ENCODE measurements around the gene CLNK.

CLNK gene

DNA sequence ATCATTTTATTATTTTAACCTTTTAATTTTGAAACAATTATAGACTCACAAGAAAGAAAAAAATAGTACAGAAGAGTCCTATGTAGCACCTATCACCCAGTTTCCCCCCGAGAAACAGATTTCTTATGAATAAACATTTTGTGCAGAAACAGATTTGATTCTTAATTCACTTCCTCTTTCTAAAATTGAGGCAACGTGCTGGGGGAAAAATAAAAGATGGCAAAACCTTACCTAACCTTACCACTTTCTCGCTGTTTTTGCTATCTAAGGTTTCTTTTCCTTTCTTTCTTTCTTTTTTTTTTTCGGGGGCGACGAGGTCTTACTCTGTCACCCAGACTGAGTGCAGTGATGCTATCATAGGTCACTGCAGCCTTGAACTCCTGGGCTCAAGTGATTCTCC lies 4.3 kb upstream of the CLNK start:
- no peak for DNase-seq (ENCODE audit: low spot score)
- TF ChIP-seq, protein P1, sequence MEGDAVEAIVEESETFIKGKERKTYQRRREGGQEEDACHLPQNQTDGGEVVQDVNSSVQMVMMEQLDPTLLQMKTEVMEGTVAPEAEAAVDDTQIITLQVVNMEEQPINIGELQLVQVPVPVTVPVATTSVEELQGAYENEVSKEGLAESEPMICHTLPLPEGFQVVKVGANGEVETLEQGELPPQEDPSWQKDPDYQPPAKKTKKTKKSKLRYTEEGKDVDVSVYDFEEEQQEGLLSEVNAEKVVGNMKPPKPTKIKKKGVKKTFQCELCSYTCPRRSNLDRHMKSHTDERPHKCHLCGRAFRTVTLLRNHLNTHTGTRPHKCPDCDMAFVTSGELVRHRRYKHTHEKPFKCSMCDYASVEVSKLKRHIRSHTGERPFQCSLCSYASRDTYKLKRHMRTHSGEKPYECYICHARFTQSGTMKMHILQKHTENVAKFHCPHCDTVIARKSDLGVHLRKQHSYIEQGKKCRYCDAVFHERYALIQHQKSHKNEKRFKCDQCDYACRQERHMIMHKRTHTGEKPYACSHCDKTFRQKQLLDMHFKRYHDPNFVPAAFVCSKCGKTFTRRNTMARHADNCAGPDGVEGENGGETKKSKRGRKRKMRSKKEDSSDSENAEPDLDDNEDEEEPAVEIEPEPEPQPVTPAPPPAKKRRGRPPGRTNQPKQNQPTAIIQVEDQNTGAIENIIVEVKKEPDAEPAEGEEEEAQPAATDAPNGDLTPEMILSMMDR (IDR thresholded peaks at IDR 0.05; ENCODE audit: poor library complexity, severe bottlenecking) = no peak
- Histone ChIP-seq H3K27ac (ENCODE audit: poor library complexity, severe bottlenecking) (no peak overlapping the region), H3K4me1 (ENCODE audit: insufficient read depth, poor library complexity, severe bottlenecking) (peaks cover 3% of the 10 kb centered on the region), H3K4me3 (ENCODE audit: severe bottlenecking) (no peak overlapping the region), H3K27me3 (ENCODE audit: insufficient read depth, poor library complexity, severe bottlenecking) (no peaks in the 10 kb centered on the region), H3K36me3 (ENCODE audit: low read depth) (no peaks in the 10 kb centered on the region), H3K9me3 (ENCODE audit: severe bottlenecking) (no peaks in the 10 kb centered on the region)
- no peak for ATAC-seq (ENCODE audit: low read depth)

DNA sequence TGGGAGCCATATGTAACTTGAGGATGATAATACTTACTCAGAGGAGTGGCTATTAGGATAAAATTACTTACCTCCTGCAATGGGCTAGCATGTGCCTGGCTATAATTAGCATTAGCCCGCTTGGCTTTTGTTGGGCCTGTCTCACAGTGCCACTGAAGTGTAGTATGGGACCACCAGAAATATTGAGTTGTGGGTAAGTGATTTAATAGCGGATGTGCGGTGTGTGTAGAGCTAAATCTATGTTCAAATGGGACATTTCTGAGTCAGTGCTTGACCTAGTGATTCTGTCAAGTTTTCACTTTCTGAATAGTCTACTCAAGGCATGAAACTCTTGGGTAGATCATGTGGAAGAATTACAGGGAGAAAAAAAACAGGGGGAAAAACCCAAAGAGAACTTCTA lies 3.5 kb upstream of the CLNK start:
- Histone ChIP-seq H3K36me3 (ENCODE audit: low read depth) (no peaks in the 10 kb centered on the region), H3K4me3 (ENCODE audit: severe bottlenecking) (no peak overlapping the region), H3K27ac (ENCODE audit: poor library complexity, severe bottlenecking) (no peak overlapping the region), H3K9me3 (ENCODE audit: severe bottlenecking) (no peaks in the 10 kb centered on the region), H3K4me1 (ENCODE audit: insufficient read depth, poor library complexity, severe bottlenecking) (no peaks in the 10 kb centered on the region), H3K27me3 (ENCODE audit: insufficient read depth, poor library complexity, severe bottlenecking) (no peaks in the 10 kb centered on the region)
- ATAC-seq (ENCODE audit: low read depth) = no peak
- TF ChIP-seq, protein P1 (IDR thresholded peaks at IDR 0.05; ENCODE audit: poor library complexity, severe bottlenecking) = no peak
- DNase-seq (ENCODE audit: low spot score) = no peak

DNA sequence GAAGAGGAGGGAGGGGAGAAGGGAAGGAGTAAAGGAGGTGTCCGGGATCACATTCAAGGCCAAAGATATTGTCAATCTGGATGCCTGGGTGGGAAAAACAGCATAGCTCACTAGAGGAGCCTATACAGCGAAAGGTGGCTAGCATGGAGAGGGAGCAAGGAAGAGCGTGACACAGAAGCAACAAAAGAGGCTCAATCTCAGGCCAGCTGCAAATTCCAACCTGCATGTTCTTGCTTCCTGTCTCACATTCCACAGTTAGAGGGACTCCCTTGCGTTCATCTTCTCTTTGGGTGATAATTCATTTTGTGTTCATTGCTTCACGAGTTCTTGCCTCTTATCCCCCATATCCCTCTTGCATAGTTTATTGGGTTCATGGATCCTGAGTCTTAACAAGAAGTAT lies 3.0 kb upstream of the CLNK start:
- no peak for DNase-seq (ENCODE audit: low spot score)

DNA sequence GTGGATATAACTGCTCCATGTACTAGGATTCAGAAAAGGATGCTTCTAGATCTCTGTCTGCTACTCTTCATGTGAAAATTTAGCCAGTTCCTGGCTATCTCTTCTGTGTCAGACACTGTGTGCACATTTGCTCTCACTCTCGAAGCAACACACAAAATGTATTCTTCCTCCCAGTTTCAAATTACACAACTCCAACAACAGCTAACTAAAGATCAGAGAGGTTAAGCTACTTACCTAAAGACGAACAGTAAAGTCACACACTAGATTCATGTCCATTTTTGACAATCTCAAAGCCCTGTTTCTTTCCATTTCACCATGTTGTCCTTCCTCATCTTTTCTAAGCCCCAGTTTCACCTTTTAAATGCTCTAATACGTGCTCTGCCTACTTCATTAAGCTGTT lies 2.2 kb downstream of the CLNK start:
- TF ChIP-seq, protein P1 (IDR thresholded peaks at IDR 0.05; ENCODE audit: poor library complexity, severe bottlenecking) = no peak
- no peak overlapping the region for H3K4me3 ChIP-seq (ENCODE audit: severe bottlenecking)
- no peak overlapping the region for H3K27ac ChIP-seq (ENCODE audit: poor library complexity, severe bottlenecking)

More for the DNA sequence above, 3.0 kb upstream of the CLNK start:
- TF ChIP-seq, protein P1 (IDR thresholded peaks at IDR 0.05; ENCODE audit: poor library complexity, severe bottlenecking) = no peak
- ATAC-seq (ENCODE audit: low read depth) = no peak
- no peak overlapping the region for H3K4me3 ChIP-seq (ENCODE audit: severe bottlenecking)
- H3K27me3 ChIP-seq (ENCODE audit: insufficient read depth, poor library complexity, severe bottlenecking) = no peaks in the 10 kb centered on the region
- H3K36me3 ChIP-seq (ENCODE audit: low read depth) = no peaks in the 10 kb centered on the region
- no peaks in the 10 kb centered on the region for H3K4me1 ChIP-seq (ENCODE audit: insufficient read depth, poor library complexity, severe bottlenecking)
- H3K9me3 ChIP-seq (ENCODE audit: severe bottlenecking) = no peaks in the 10 kb centered on the region
- no peak overlapping the region for H3K27ac ChIP-seq (ENCODE audit: poor library complexity, severe bottlenecking)

DNA sequence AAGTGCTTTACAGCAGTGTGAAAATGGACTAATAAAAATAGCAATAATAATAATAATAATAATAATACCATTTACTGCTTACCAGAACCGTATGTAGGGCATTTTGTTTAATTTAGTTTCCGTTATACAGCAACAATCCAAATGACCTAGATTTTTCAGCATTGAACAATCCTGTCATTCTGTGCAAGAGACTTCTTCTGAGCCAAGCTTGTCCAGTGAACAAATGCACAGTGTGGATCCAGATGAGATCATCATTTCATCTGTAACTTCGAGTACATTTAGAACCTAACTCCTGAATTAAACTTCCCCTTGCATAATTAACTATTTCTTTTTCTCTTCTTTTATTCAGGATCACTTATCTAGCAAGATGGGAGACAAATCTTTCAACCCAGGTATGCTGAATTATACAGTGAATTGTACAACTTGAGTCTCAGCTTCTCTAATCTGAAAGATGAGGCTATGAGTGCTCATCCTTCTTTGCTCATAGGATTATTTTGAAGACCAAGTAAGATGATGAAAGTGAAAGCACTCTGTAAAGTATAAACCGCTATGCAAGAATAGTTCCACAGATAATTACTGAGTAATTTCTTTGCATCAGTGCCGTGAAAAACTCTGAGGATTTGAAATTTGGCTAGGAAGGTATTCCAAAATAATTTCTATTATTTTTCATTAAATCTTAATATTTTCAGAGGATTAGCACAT lies 6.6 kb downstream of the CLNK start:
- DNase-seq (ENCODE audit: low spot score) = no peak
- ATAC-seq (ENCODE audit: low read depth) = no peak

More for the DNA sequence above, 2.2 kb downstream of the CLNK start:
- no peaks in the 10 kb centered on the region for H3K27me3 ChIP-seq (ENCODE audit: insufficient read depth, poor library complexity, severe bottlenecking)
- H3K9me3 ChIP-seq (ENCODE audit: severe bottlenecking) = no peaks in the 10 kb centered on the region
- ATAC-seq (ENCODE audit: low read depth) = no peak
- H3K36me3 ChIP-seq (ENCODE audit: low read depth) = no peaks in the 10 kb centered on the region
- no peak for DNase-seq (ENCODE audit: low spot score)
- H3K4me1 ChIP-seq (ENCODE audit: insufficient read depth, poor library complexity, severe bottlenecking) = no peaks in the 10 kb centered on the region

More for the DNA sequence above, 6.6 kb downstream of the CLNK start:
- Histone ChIP-seq H3K36me3 (ENCODE audit: low read depth) (no peaks in the 10 kb centered on the region), H3K4me3 (ENCODE audit: severe bottlenecking) (no peak overlapping the region), H3K4me1 (ENCODE audit: insufficient read depth, poor library complexity, severe bottlenecking) (no peaks in the 10 kb centered on the region), H3K27me3 (ENCODE audit: insufficient read depth, poor library complexity, severe bottlenecking) (no peaks in the 10 kb centered on the region), H3K27ac (ENCODE audit: poor library complexity, severe bottlenecking) (no peak overlapping the region), H3K9me3 (ENCODE audit: severe bottlenecking) (no peaks in the 10 kb centered on the region)
- TF ChIP-seq, protein P1 (IDR thresholded peaks at IDR 0.05; ENCODE audit: poor library complexity, severe bottlenecking) = no peak

All from RWPE2 (cell line).